Effector memory CD4-positive, alpha-beta T cell (primary cell): Measurements from ENCODE around the gene NCF2.

Source experiments
- DNase-seq, 3 donors: peaks; one replicate each; pipeline ENCODE4 v3.0.0-alpha.2; 2020
- H3K27ac ChIP-seq: 2 replicates; pipeline ENCODE4 v1.7.0; 2013; ENCODE audit warnings: mild to moderate bottlenecking, low read length, moderate library complexity; ENCODE audit not compliant: insufficient read depth, poor library complexity, severe bottlenecking
- H3K27me3 ChIP-seq: replicated peaks from 2 replicates; pipeline ENCODE4 v1.7.0; 2013; ENCODE audit warnings: mild to moderate bottlenecking, low read length; ENCODE audit not compliant: insufficient read depth, control insufficient read depth, poor library complexity, severe bottlenecking
- H3K36me3 ChIP-seq: 2 replicates; pipeline ENCODE4 v1.7.0; 2013; ENCODE audit warnings: mild to moderate bottlenecking, low read length, moderate library complexity; ENCODE audit not compliant: control insufficient read depth, insufficient read depth
- H3K4me1 ChIP-seq: 2 replicates; pipeline ENCODE4 v1.7.0; 2013; ENCODE audit warnings: low read length, mild to moderate bottlenecking; ENCODE audit not compliant: control insufficient read depth, insufficient read depth, poor library complexity, severe bottlenecking
- H3K4me3 ChIP-seq: 2 replicates; pipeline ENCODE4 v1.7.0; 2013; ENCODE audit warnings: low read length, low read depth, mild to moderate bottlenecking; ENCODE audit not compliant: insufficient read depth, poor library complexity, severe bottlenecking
- H3K9me3 ChIP-seq: 2 replicates; pipeline ENCODE4 v1.7.0; 2013; ENCODE audit warnings: mild to moderate bottlenecking, low read length, moderate library complexity; ENCODE audit not compliant: control insufficient read depth

The NCF2 gene

GRCh38 chr1:183576537-183576936, 13.7 kb downstream of the NCF2 start:
- DNase-seq, result no peak
- no peak overlapping the region for H3K4me3 ChIP-seq
- H3K9me3 ChIP-seq, result no peaks in the 10 kb centered on the region
- no peaks in the 10 kb centered on the region for H3K4me1 ChIP-seq
- no peaks in the 10 kb centered on the region for H3K36me3 ChIP-seq
- no peaks in the 10 kb centered on the region for H3K27me3 ChIP-seq
- H3K27ac ChIP-seq, result no peak overlapping the region

GRCh38 chr1:183575606-183576005, 14.7 kb downstream of the NCF2 start:
- Histone ChIP-seq H3K4me1 (no peaks in the 10 kb centered on the region), H3K27ac (no peak overlapping the region), H3K27me3 (no peaks in the 10 kb centered on the region), H3K9me3 (no peaks in the 10 kb centered on the region), H3K4me3 (no peak overlapping the region), H3K36me3 (no peaks in the 10 kb centered on the region)
- no peak for DNase-seq

GRCh38 chr1:183572721-183573120, 17.5 kb downstream of the NCF2 start:
- no peak overlapping the region for H3K27ac ChIP-seq
- no peaks in the 10 kb centered on the region for H3K9me3 ChIP-seq
- H3K4me3 ChIP-seq, result no peak overlapping the region
- no peak for DNase-seq
- H3K36me3 ChIP-seq, result no peaks in the 10 kb centered on the region
- peaks cover under 1% of the 10 kb centered on the region for H3K4me1 ChIP-seq
- no peaks in the 10 kb centered on the region for H3K27me3 ChIP-seq

- H3K27ac ChIP-seq, result no peak overlapping the region
- no peaks in the 10 kb centered on the region for H3K27me3 ChIP-seq
- H3K36me3 ChIP-seq, result no peaks in the 10 kb centered on the region
- no peak for DNase-seq
- H3K4me1 ChIP-seq, result peaks cover 2% of the 10 kb centered on the region
- no peak overlapping the region for H3K4me3 ChIP-seq
- no peaks in the 10 kb centered on the region for H3K9me3 ChIP-seq
Measured at GRCh38 chr1:183571678-183572268, 18.5 kb downstream of the NCF2 start.

GRCh38 chr1:183570451-183570850, 19.8 kb downstream of the NCF2 start:
- H3K4me3 ChIP-seq, result no peak overlapping the region
- peaks cover 2% of the 10 kb centered on the region for H3K4me1 ChIP-seq
- H3K36me3 ChIP-seq, result no peaks in the 10 kb centered on the region
- H3K27me3 ChIP-seq, result no peaks in the 10 kb centered on the region
- no peak for DNase-seq
- no peaks in the 10 kb centered on the region for H3K9me3 ChIP-seq
- H3K27ac ChIP-seq, result no peak overlapping the region

- H3K9me3 ChIP-seq, result no peaks in the 10 kb centered on the region
- no peaks in the 10 kb centered on the region for H3K27me3 ChIP-seq
- no peak for DNase-seq
- H3K36me3 ChIP-seq, result no peaks in the 10 kb centered on the region
- no peak overlapping the region for H3K27ac ChIP-seq
- peaks cover 2% of the 10 kb centered on the region for H3K4me1 ChIP-seq
- no peak overlapping the region for H3K4me3 ChIP-seq
Measured at GRCh38 chr1:183569801-183570200, 20.5 kb downstream of the NCF2 start.

GRCh38 chr1:183569141-183569540, 21.1 kb downstream of the NCF2 start:
- Histone ChIP-seq H3K27me3 (no peaks in the 10 kb centered on the region), H3K27ac (no peak overlapping the region), H3K9me3 (no peaks in the 10 kb centered on the region), H3K36me3 (no peaks in the 10 kb centered on the region), H3K4me1 (peaks cover 2% of the 10 kb centered on the region), H3K4me3 (no peak overlapping the region)
- DNase-seq, result no peak

- Histone ChIP-seq H3K4me3 (no peak overlapping the region), H3K4me1 (peaks cover 2% of the 10 kb centered on the region), H3K9me3 (no peaks in the 10 kb centered on the region), H3K27ac (no peak overlapping the region), H3K27me3 (no peaks in the 10 kb centered on the region), H3K36me3 (no peaks in the 10 kb centered on the region)
- DNase-seq, result no peak
Measured at GRCh38 chr1:183568176-183569021, 21.9 kb downstream of the NCF2 start.

- Histone ChIP-seq H3K36me3 (no peaks in the 10 kb centered on the region), H3K9me3 (no peaks in the 10 kb centered on the region), H3K4me3 (no peak overlapping the region), H3K27ac (no peak overlapping the region), H3K27me3 (no peaks in the 10 kb centered on the region), H3K4me1 (peaks cover 2% of the 10 kb centered on the region)
- DNase-seq, result no peak
Measured at GRCh38 chr1:183567584-183567983, 22.7 kb downstream of the NCF2 start.

GRCh38 chr1:183566026-183566425, 24.2 kb downstream of the NCF2 start:
- no peaks in the 10 kb centered on the region for H3K27me3 ChIP-seq
- H3K4me1 ChIP-seq, result peaks cover 2% of the 10 kb centered on the region
- no peaks in the 10 kb centered on the region for H3K9me3 ChIP-seq
- no peak overlapping the region for H3K27ac ChIP-seq
- no peak overlapping the region for H3K4me3 ChIP-seq
- DNase-seq, result no peak
- no peaks in the 10 kb centered on the region for H3K36me3 ChIP-seq
